Calu3 (cell line): ENCODE measurements around the gene USP20. TPM values are rescaled to one million over a fixed set of nuclear protein-coding genes. Genes with fewer than 3 reads are reported as not detected.

Source experiments
- BruUV-seq: library from RNA; stranded (reverse); fragments of 400-500 nt; replicated peaks from 2 replicates; lab custom pipeline; 2021; lab: Mats Ljungman, UMichigan
- CTCF ChIA-PET: fragments of 300-600 bp; sonication (Branson Sonifier 250); formaldehyde crosslinking; loops from one replicate; lab custom pipeline; 2022; ENCODE audit warnings: antibody characterized with exemption; lab: Charles Lee
- DNase-seq: peaks from one replicate; pipeline ENCODE4 v3.0.0; 2022
- H3K27ac Mint-ChIP-seq: one replicate; pipeline ENCODE4 v1.8.0; 2022; ENCODE audit warnings: mixed read lengths; ENCODE audit not compliant: unreplicated experiment
- H3K27me3 Mint-ChIP-seq: one replicate; pipeline ENCODE4 v1.8.0; 2022; ENCODE audit warnings: mixed read lengths; ENCODE audit not compliant: unreplicated experiment
- H3K36me3 Mint-ChIP-seq: one replicate; pipeline ENCODE4 v1.8.0; 2022; ENCODE audit warnings: mild to moderate bottlenecking, moderate library complexity, mixed read lengths; ENCODE audit not compliant: insufficient read depth, unreplicated experiment
- H3K4me1 Mint-ChIP-seq: one replicate; pipeline ENCODE4 v1.8.0; 2022; ENCODE audit warnings: mild to moderate bottlenecking, low read depth, mixed read lengths; ENCODE audit not compliant: unreplicated experiment
- H3K4me3 Mint-ChIP-seq: one replicate; pipeline ENCODE4 v1.8.0; 2022; ENCODE audit warnings: mild to moderate bottlenecking, low read depth, moderate library complexity, mixed read lengths; ENCODE audit not compliant: unreplicated experiment
- H3K9me3 Mint-ChIP-seq: one replicate; pipeline ENCODE4 v1.8.0; 2022; ENCODE audit warnings: low read depth, mixed read lengths; ENCODE audit not compliant: unreplicated experiment
- intact Hi-C: fragments of 100-400 bp; cut with micrococcal nuclease; formaldehyde crosslinking; loops from one replicate; pipeline ENCODE4 v1.10.0; 2022; ENCODE audit not compliant: unreplicated experiment
- total RNA-seq: library from RNA; stranded (reverse); gene quantifications from 2 replicates; pipeline ENCODE4 v1.2.3, GENCODE V29; 2022
- TF ChIP-seq, protein P1 (sequence below): fragments of 200-600 bp; IDR thresholded peaks from one replicate; pipeline ENCODE4 v1.8.0; 2022; ENCODE audit warnings: antibody characterized with exemption; ENCODE audit not compliant: unreplicated experiment

USP20 gene
- total RNA-seq, 1 experiment from 2014 or later, result 14.9 TPM

DNA sequence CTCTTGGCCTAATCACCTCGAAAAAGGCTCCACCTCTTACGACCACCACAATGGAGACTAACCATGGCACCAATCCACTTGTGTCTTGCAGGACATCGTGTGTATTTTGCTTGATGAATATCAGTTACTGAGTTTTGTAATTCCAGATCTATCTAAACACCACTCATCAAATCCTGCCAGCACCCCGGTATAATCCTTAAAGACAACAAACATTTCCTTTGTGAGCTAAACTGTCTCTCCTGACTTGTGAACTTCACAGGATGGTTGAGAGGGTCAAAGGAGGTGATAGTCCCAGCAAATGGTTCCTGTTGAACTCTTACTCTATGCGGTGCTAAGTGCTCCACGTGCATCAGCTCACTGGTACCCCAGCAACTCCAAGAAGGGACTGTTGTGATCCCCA is 36.3 kb upstream of the USP20 start:
- CTCF ChIA-PET, result no interaction called here
- H3K4me1 Mint-ChIP-seq, result no peaks in the 10 kb centered on the region
- intact Hi-C loops, result no loop called here
- H3K36me3 Mint-ChIP-seq, result peaks cover 14% of the 10 kb centered on the region
- no peak overlapping the region for H3K27ac Mint-ChIP-seq
- no peak for DNase-seq
- no peak overlapping the region for H3K4me3 Mint-ChIP-seq
- peaks cover 20% of the 10 kb centered on the region for H3K27me3 Mint-ChIP-seq
- TF ChIP-seq, protein P1, sequence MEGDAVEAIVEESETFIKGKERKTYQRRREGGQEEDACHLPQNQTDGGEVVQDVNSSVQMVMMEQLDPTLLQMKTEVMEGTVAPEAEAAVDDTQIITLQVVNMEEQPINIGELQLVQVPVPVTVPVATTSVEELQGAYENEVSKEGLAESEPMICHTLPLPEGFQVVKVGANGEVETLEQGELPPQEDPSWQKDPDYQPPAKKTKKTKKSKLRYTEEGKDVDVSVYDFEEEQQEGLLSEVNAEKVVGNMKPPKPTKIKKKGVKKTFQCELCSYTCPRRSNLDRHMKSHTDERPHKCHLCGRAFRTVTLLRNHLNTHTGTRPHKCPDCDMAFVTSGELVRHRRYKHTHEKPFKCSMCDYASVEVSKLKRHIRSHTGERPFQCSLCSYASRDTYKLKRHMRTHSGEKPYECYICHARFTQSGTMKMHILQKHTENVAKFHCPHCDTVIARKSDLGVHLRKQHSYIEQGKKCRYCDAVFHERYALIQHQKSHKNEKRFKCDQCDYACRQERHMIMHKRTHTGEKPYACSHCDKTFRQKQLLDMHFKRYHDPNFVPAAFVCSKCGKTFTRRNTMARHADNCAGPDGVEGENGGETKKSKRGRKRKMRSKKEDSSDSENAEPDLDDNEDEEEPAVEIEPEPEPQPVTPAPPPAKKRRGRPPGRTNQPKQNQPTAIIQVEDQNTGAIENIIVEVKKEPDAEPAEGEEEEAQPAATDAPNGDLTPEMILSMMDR, result no peak
- no TSS peak for BruUV-seq
- H3K9me3 Mint-ChIP-seq, result no peaks in the 10 kb centered on the region

DNA sequence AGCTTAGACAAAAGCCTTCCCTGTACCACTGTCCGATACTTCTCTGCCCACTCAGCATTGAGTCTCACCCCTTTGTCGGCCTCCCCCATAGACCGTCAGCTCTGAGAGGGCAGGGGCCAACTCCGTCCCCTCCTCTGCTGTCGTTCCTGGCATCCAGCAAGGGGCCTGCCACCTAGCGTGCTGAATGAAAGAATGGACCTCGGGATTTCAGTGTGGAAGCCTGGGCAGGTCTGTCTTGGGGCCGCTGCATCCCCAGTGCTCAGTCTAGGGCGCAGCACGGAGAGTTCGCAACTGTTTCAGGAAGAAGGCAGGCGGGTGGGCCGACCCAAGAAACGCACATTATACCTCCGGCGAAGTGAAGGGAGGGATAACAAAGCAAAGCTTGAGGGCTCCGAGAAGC is 33.8 kb upstream of the USP20 start:
- DNase-seq, result no peak
- Mint-ChIP-seq H3K9me3 (no peaks in the 10 kb centered on the region), H3K27ac (no peak overlapping the region), H3K4me3 (no peak overlapping the region), H3K36me3 (peaks cover 29% of the 10 kb centered on the region), H3K4me1 (no peaks in the 10 kb centered on the region), H3K27me3 (peaks cover under 1% of the 10 kb centered on the region)
- CTCF ChIA-PET, result no interaction called here
- intact Hi-C loops, result no loop called here
- no TSS peak for BruUV-seq
- TF ChIP-seq, protein P1, result no peak

DNA sequence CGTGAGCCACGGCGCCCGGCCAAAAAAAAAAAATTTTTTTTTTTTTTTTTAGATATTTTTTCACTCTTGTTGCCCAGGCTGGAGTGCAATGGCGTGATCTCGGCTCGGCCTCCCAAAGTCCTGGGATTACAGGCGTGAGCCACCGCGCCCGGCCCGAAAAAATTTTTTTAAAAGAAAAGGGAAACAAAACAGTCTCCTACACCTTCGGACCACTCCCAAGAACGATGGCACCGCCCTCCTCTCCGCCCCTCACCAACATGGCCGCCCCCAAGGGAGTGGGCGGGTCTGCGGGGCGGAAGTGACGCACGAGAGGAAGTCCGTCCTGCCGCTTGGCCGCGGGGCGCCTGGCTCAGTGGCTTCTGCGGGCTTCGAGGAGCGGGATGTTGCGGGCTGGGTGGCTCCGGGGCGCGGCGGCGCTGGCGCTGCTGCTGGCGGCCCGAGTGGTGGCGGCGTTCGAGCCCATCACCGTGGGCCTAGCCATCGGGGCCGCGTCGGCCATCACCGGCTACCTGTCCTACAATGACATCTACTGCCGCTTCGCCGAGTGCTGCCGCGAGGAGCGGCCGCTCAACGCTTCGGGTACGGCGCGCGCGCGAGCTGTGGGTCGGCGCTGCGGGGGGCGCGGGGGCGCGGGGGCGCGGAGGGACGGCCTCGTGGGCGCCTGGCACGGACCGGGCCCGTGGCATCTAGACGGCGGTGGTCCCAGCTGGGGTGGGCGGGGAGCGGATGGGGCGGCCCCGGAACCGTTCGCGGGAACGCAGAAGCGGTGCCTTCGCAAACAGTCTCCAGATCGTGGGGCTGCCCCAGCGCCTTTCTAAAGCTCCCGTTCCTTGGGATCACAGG is 32.2 kb upstream of the USP20 start, which contains the start of gene TOR1B:
TSS of gene TOR1B (plus strand) at position 352 of the 843 bp plus-strand sequence. CDS start at position 381, 29 bp downstream.
- H3K36me3 Mint-ChIP-seq, result peaks cover 35% of the 10 kb centered on the region
- no peak within 1 kb of the TSS for H3K27ac Mint-ChIP-seq
- no peaks in the 10 kb centered on the region for H3K9me3 Mint-ChIP-seq
- no TSS peak for BruUV-seq
- intact Hi-C loops, result no loop called here
- TF ChIP-seq, protein P1, result no peak
- CTCF ChIA-PET, result interaction anchor here (0.7 kb wide), 2 partner anchors 289 to 1154 kb away, joined by 3 read pairs; no protein-coding TSS in a partner anchor
- peak within 1 kb of the TSS; percentile 70 for H3K4me3 Mint-ChIP-seq
- no peaks in the 10 kb centered on the region for H3K27me3 Mint-ChIP-seq
- H3K4me1 Mint-ChIP-seq, result no peaks in the 10 kb centered on the region
- DNase-seq, result peak; percentile 91

DNA sequence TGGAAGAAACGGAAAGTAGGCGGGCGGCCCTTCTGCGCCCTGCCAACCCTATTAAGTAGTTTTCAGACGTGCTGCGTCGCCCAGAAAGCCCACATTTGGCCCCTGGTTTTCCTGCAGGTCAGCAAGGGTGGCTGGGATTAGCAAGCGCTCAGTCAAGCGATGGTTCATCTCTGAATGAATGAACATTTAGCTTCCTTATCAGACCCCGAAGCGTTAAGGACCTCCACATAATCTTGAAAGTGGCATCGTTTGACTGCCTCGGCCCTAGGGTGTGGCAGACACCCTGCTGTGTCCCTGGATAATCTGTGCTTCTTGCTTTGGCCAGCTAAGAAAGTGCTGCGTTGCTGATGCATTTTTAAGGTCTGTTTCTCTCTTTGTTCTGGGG is 31.6 kb upstream of the USP20 start:
- H3K4me1 Mint-ChIP-seq, result no peaks in the 10 kb centered on the region
- TF ChIP-seq, protein P1, result no peak
- no peaks in the 10 kb centered on the region for H3K27me3 Mint-ChIP-seq
- no peak overlapping the region for H3K27ac Mint-ChIP-seq
- no peaks in the 10 kb centered on the region for H3K9me3 Mint-ChIP-seq
- no TSS peak for BruUV-seq
- no peak for DNase-seq
- intact Hi-C loops, result no loop called here
- CTCF ChIA-PET, result no interaction called here
- H3K36me3 Mint-ChIP-seq, result peaks cover 35% of the 10 kb centered on the region
- peak overlapping the region; percentile 70 for H3K4me3 Mint-ChIP-seq
